Neural cell (in vitro differentiated cells): Measurements from ENCODE around the gene MUCL3. TPM values are rescaled to one million over a fixed set of nuclear protein-coding genes. Genes with fewer than 3 reads are reported as not detected.

Experiments
- H2AFZ ChIP-seq: fragments of 200-600, 300-800 bp; sonication (generic), shearing (Covaris generic); 2 replicates; pipeline ENCODE4 v1.6.0; 2014; ENCODE audit warnings: low read depth, mild to moderate bottlenecking, antibody characterized with exemption, low read length, moderate library complexity
- H3F3A ChIP-seq: fragments of 200-600 bp; shearing (Covaris generic); 2 replicates; pipeline ENCODE4 v1.6.1; 2016; ENCODE audit warnings: mild to moderate bottlenecking, moderate library complexity, mixed read lengths, antibody characterized with exemption, low read length; ENCODE audit not compliant: insufficient read depth, poor library complexity, severe bottlenecking
- H3K27ac ChIP-seq: fragments of 200-600, 300-800 bp; sonication (generic), shearing (Covaris generic); 2 replicates; pipeline ENCODE4 v1.5.1; 2014; ENCODE audit warnings: mild to moderate bottlenecking, low read length, moderate library complexity
- H3K27me3 ChIP-seq: fragments of 300-800, 200-600 bp; sonication (generic), shearing (Covaris generic); 2 replicates; pipeline ENCODE4 v1.6.0; 2014; ENCODE audit warnings: mild to moderate bottlenecking, low read depth, low read length, moderate library complexity; ENCODE audit not compliant: insufficient read depth
- H3K36me3 ChIP-seq: fragments of 300-800, 200-600 bp; sonication (generic), shearing (Covaris generic); 2 replicates; pipeline ENCODE4 v1.5.1; 2014; ENCODE audit warnings: mild to moderate bottlenecking, antibody characterized with exemption, low read length, moderate library complexity; ENCODE audit not compliant: insufficient read depth
- H3K4me2 ChIP-seq: fragments of 300-800, 200-600 bp; sonication (generic), shearing (Covaris generic); 2 replicates; pipeline ENCODE4 v1.6.0; 2014; ENCODE audit warnings: mild to moderate bottlenecking, low read length
- H3K4me3 ChIP-seq: fragments of 300-800, 200-600 bp; sonication (generic), shearing (Covaris generic); 2 replicates; pipeline ENCODE4 v1.5.1; 2014; ENCODE audit warnings: mild to moderate bottlenecking, low read length, moderate library complexity
- H3K79me2 ChIP-seq: fragments of 200-600 bp; shearing (Covaris generic); replicated peaks from 2 replicates; pipeline ENCODE4 v1.6.0; 2014; ENCODE audit warnings: mild to moderate bottlenecking, low read length, moderate library complexity; ENCODE audit not compliant: insufficient read depth
- H3K9ac ChIP-seq: fragments of 300-800, 200-600 bp; sonication (generic), shearing (Covaris generic); 2 replicates; pipeline ENCODE4 v1.6.1; 2016; ENCODE audit warnings: mild to moderate bottlenecking, low read length, mixed read lengths
- H3K9me2 ChIP-seq: fragments of 200-600 bp; shearing (Covaris generic); 2 replicates; pipeline ENCODE4 v1.6.1; 2016; ENCODE audit warnings: mild to moderate bottlenecking, low read length, mixed read lengths; ENCODE audit not compliant: insufficient read depth
- H3K9me3 ChIP-seq: fragments of 200-600, 300-800 bp; sonication (generic), shearing (Covaris generic); 2 replicates; pipeline ENCODE4 v1.6.1; 2016; ENCODE audit warnings: mild to moderate bottlenecking, mixed run types, low read length, moderate library complexity, mixed read lengths
- H4K20me1 ChIP-seq: fragments of 200-600 bp; shearing (Covaris generic); 2 replicates; pipeline ENCODE4 v1.6.1; 2016; ENCODE audit warnings: mild to moderate bottlenecking, mixed run types; ENCODE audit not compliant: insufficient read depth
- EP300 ChIP-seq: fragments of 450-650 bp; conservative IDR thresholded peaks from 2 replicates; pipeline ENCODE4 v1.6.1; 2014; ENCODE audit warnings: antibody characterized with exemption, mild to moderate bottlenecking, moderate library complexity; ENCODE audit not compliant: poor library complexity, severe bottlenecking
- EZH2 ChIP-seq: fragments of 200-600, 300-800 bp; shearing (Covaris generic), sonication (generic); IDR thresholded peaks from 2 replicates; pipeline ENCODE4 v1.6.1; 2014; ENCODE audit warnings: antibody characterized with exemption, low read length, borderline replicate concordance, mild to moderate bottlenecking; ENCODE audit not compliant: insufficient read depth, poor library complexity, severe bottlenecking
- MXI1 ChIP-seq: fragments of 450-650 bp; conservative IDR thresholded peaks from 2 replicates; pipeline ENCODE4 v1.6.1; 2014; ENCODE audit warnings: antibody characterized with exemption, mild to moderate bottlenecking; ENCODE audit not compliant: poor library complexity, severe bottlenecking
- POLR2AphosphoS5 ChIP-seq: IDR thresholded peaks from 2 replicates; pipeline ENCODE4 v1.6.1; 2012
- RAD21 ChIP-seq: fragments of 450-650 bp; conservative IDR thresholded peaks from 2 replicates; pipeline ENCODE4 v1.6.1; 2014; ENCODE audit warnings: antibody characterized with exemption, mild to moderate bottlenecking, moderate library complexity
- REST ChIP-seq: IDR thresholded peaks from 2 replicates; pipeline ENCODE4 v1.6.1; 2012; ENCODE audit warnings: borderline replicate concordance
- SMC3 ChIP-seq: fragments of 450-650 bp; conservative IDR thresholded peaks from 2 replicates; pipeline ENCODE4 v1.6.1; 2014; ENCODE audit warnings: antibody characterized with exemption, mild to moderate bottlenecking, moderate library complexity; ENCODE audit not compliant: poor library complexity
- TAF1 ChIP-seq: IDR thresholded peaks from 2 replicates; pipeline ENCODE4 v1.6.1; 2012; ENCODE audit warnings: low read depth
- polyA plus RNA-seq: library from polyadenylated mRNA; depleted of rRNA; stranded (reverse); fragments of >200 nt; gene quantifications from 2 replicates; pipeline ENCODE4 v1.2.3, GENCODE V29; 2014
- TF ChIP-seq, protein P1 (sequence below): fragments of 450-650 bp; IDR thresholded peaks from 2 replicates; pipeline ENCODE4 v1.5.1; 2014; ENCODE audit warnings: antibody characterized with exemption, mild to moderate bottlenecking, moderate library complexity; ENCODE audit not compliant: poor library complexity, severe bottlenecking

MUCL3 gene
- polyA plus RNA-seq, 1 donor from 2014 or later, result not detected

- peaks cover 4% of the 10 kb centered on the region for H3K36me3 ChIP-seq
- H3K9me2 ChIP-seq, result no peaks in the 10 kb centered on the region
- H3F3A ChIP-seq, result no peaks in the 10 kb centered on the region
- H3K9me3 ChIP-seq, result no peaks in the 10 kb centered on the region
- no peaks in the 10 kb centered on the region for H3K27me3 ChIP-seq
- no peak overlapping the region for H2AFZ ChIP-seq
- no peak overlapping the region for H3K9ac ChIP-seq
- TF ChIP-seq EP300, result no peak
- TF ChIP-seq EZH2, result no peak
- no peak for TF ChIP-seq SMC3
- TF ChIP-seq TAF1, result no peak
- TF ChIP-seq MXI1, result no peak
- TF ChIP-seq REST, result no peak
- TF ChIP-seq POLR2AphosphoS5, result no peak
- TF ChIP-seq, protein P1, sequence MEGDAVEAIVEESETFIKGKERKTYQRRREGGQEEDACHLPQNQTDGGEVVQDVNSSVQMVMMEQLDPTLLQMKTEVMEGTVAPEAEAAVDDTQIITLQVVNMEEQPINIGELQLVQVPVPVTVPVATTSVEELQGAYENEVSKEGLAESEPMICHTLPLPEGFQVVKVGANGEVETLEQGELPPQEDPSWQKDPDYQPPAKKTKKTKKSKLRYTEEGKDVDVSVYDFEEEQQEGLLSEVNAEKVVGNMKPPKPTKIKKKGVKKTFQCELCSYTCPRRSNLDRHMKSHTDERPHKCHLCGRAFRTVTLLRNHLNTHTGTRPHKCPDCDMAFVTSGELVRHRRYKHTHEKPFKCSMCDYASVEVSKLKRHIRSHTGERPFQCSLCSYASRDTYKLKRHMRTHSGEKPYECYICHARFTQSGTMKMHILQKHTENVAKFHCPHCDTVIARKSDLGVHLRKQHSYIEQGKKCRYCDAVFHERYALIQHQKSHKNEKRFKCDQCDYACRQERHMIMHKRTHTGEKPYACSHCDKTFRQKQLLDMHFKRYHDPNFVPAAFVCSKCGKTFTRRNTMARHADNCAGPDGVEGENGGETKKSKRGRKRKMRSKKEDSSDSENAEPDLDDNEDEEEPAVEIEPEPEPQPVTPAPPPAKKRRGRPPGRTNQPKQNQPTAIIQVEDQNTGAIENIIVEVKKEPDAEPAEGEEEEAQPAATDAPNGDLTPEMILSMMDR, result no peak
- no peak for TF ChIP-seq RAD21
- no peak overlapping the region for H3K4me3 ChIP-seq
- no peak overlapping the region for H3K27ac ChIP-seq
- no peaks in the 10 kb centered on the region for H3K79me2 ChIP-seq
- no peaks in the 10 kb centered on the region for H4K20me1 ChIP-seq
- H3K4me2 ChIP-seq, result no peak overlapping the region
These were observed 42.9 kb upstream of the MUCL3 start for GRCh38 chr6:30897882-30898281.

- no peak overlapping the region for H3K4me2 ChIP-seq
- H2AFZ ChIP-seq, result no peak overlapping the region
- H3K9ac ChIP-seq, result no peak overlapping the region
- H3K79me2 ChIP-seq, result no peaks in the 10 kb centered on the region
- TF ChIP-seq SMC3 (no peak), TAF1 (no peak)
- no peak overlapping the region for H3K27ac ChIP-seq
- no peaks in the 10 kb centered on the region for H3K9me2 ChIP-seq
- no peaks in the 10 kb centered on the region for H3K27me3 ChIP-seq
- H3F3A ChIP-seq, result no peaks in the 10 kb centered on the region
- H3K36me3 ChIP-seq, result peaks cover 4% of the 10 kb centered on the region
- no peaks in the 10 kb centered on the region for H3K9me3 ChIP-seq
- no peaks in the 10 kb centered on the region for H4K20me1 ChIP-seq
- H3K4me3 ChIP-seq, result no peak overlapping the region
These were observed 41.9 kb upstream of the MUCL3 start for GRCh38 chr6:30898750-30899360.
